ENCODE data around the gene ZNF750.

DNA sequence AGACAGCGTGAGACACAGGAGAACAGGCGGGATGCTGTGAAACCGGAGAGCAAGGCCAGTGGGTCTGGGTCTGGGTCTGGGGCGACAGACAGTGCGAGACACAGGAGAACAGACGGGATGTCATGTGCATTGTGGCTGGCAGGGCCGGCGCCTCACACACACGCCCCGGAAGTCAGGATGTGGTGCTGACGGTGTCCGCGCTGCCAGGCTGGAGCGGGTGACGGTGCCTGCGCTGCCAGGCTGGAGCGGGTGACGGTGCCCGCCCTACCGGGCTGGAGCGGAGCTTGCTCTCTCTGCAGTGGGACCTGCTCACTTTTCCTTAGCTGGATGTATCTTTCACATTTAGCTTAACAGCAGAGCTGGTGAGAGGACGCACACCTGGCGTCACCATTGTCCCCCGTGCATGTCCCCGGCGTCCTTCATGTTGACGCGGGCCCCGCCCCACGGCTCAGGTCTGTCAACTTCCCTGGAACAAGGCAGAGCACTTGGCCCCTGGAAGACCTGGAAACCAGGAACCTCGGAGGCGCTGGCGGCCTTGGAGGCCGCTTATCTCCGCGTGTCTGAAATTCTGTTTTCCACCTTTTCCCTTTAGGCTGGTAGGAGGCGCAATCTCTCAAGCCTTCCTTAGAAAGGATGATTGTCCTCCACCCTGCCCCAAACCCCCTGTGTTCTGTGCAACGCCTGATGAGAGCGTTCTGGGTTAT is 43.0 kb upstream of the ZNF750 start:
- peak in 1 of 2 donors; percentile 38 for TF ChIP-seq POLR2AphosphoS5 (IDR thresholded peaks at IDR 0.05; ENCODE audit: insufficient read depth in 1 of 2, low read depth in 1 of 2)
- TF ChIP-seq, protein P1, sequence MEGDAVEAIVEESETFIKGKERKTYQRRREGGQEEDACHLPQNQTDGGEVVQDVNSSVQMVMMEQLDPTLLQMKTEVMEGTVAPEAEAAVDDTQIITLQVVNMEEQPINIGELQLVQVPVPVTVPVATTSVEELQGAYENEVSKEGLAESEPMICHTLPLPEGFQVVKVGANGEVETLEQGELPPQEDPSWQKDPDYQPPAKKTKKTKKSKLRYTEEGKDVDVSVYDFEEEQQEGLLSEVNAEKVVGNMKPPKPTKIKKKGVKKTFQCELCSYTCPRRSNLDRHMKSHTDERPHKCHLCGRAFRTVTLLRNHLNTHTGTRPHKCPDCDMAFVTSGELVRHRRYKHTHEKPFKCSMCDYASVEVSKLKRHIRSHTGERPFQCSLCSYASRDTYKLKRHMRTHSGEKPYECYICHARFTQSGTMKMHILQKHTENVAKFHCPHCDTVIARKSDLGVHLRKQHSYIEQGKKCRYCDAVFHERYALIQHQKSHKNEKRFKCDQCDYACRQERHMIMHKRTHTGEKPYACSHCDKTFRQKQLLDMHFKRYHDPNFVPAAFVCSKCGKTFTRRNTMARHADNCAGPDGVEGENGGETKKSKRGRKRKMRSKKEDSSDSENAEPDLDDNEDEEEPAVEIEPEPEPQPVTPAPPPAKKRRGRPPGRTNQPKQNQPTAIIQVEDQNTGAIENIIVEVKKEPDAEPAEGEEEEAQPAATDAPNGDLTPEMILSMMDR (IDR thresholded peaks at IDR 0.05): no peak
